IMR-90 (cell line): ENCODE data around the gene XRN2. TPM values are rescaled to one million over a fixed set of nuclear protein-coding genes. Genes with fewer than 3 reads are reported as not detected.

Experiments used
- ATAC-seq: fragments of 200-7000 bp; cut with Tn5 transposase; 2 replicates; pipeline ENCODE4 v1.9.1; 2020; ENCODE audit warnings: low read depth, mild to moderate bottlenecking, moderate library complexity
- BruUV-seq: library from RNA; stranded (reverse); fragments of 400-500 nt; replicated peaks from 2 replicates; lab custom pipeline; 2021; lab: Mats Ljungman, UMichigan
- CTCF ChIA-PET: fragments of 300-600 bp; formaldehyde crosslinking; extraction: SDS; loops from one replicate; lab custom pipeline; 2021; ENCODE audit warnings: antibody characterized with exemption; lab: Yijun Ruan, JAX
- POLR2A ChIA-PET: fragments of 300-600 bp; sonication (Branson Sonifier 250); formaldehyde crosslinking; loops from one replicate; lab custom pipeline; 2022; ENCODE audit warnings: antibody characterized with exemption; ENCODE audit not compliant: unreplicated experiment; lab: Charles Lee
- DNase-seq: peaks from one replicate; pipeline ENCODE4 v3.0.0; 2013
- H2AFZ ChIP-seq: replicated peaks from 2 replicates; pipeline ENCODE3; 2013; ENCODE audit warnings: low read length, mild to moderate bottlenecking; ENCODE audit not compliant: poor library complexity
- H2AK5ac ChIP-seq: 2 replicates; pipeline ENCODE4 v1.6.1; 2013; ENCODE audit warnings: low read depth, low read length, inconsistent platforms
- H2AK9ac ChIP-seq: replicated peaks from 2 replicates; pipeline ENCODE3; 2013; ENCODE audit warnings: mild to moderate bottlenecking, low read depth, low read length, moderate library complexity; ENCODE audit not compliant: poor library complexity
- H2BK120ac ChIP-seq: 2 replicates; pipeline ENCODE4 v1.6.1; 2013; ENCODE audit warnings: low read depth, low read length, inconsistent platforms
- H2BK15ac ChIP-seq: 3 replicates; pipeline ENCODE4 v1.6.1; 2013; ENCODE audit warnings: low read depth, low read length, inconsistent platforms
- H2BK20ac ChIP-seq: 2 replicates; pipeline ENCODE4 v1.6.1; 2013; ENCODE audit warnings: low read depth, mild to moderate bottlenecking, inconsistent platforms, low read length, moderate library complexity
- H2BK5ac ChIP-seq: 2 replicates; pipeline ENCODE4 v1.6.1; 2013; ENCODE audit warnings: mild to moderate bottlenecking, low read depth, low read length, inconsistent platforms; ENCODE audit not compliant: poor library complexity, severe bottlenecking
- H3K14ac ChIP-seq: replicated peaks from 2 replicates; pipeline ENCODE4 v1.6.1; 2013; ENCODE audit warnings: low read depth, low read length, inconsistent platforms
- H3K18ac ChIP-seq: 2 replicates; pipeline ENCODE4 v1.6.1; 2013; ENCODE audit warnings: low read depth, low read length, control low read depth
- H3K23ac ChIP-seq: 2 replicates; pipeline ENCODE4 v1.6.1; 2013; ENCODE audit warnings: low read depth, low read length, inconsistent platforms
- H3K27ac ChIP-seq: 2 replicates; pipeline ENCODE4 v1.5.1; 2013; ENCODE audit warnings: mild to moderate bottlenecking, control low read depth, low read length; ENCODE audit not compliant: insufficient read depth
- H3K27me3 ChIP-seq: 2 replicates; pipeline ENCODE4 v1.6.1; 2013; ENCODE audit warnings: low read length; ENCODE audit not compliant: control insufficient read depth, insufficient read depth
- H3K36me3 ChIP-seq: 2 replicates; pipeline ENCODE4 v1.6.1; 2013; ENCODE audit warnings: low read length, mixed read lengths; ENCODE audit not compliant: control insufficient read depth, insufficient read depth
- H3K4ac ChIP-seq: 2 replicates; pipeline ENCODE4 v1.6.1; 2013; ENCODE audit warnings: low read depth, low read length, inconsistent platforms
- H3K4me1 ChIP-seq: 2 replicates; pipeline ENCODE4 v1.6.1; 2013; ENCODE audit warnings: low read length, mixed read lengths; ENCODE audit not compliant: control insufficient read depth, insufficient read depth
- H3K4me2 ChIP-seq: 2 replicates; pipeline ENCODE4 v1.6.1; 2013; ENCODE audit warnings: low read depth, mild to moderate bottlenecking, control low read depth, low read length, moderate library complexity
- H3K4me3 ChIP-seq: 2 replicates; pipeline ENCODE4 v1.5.1; 2013; ENCODE audit warnings: low read depth, mild to moderate bottlenecking, control low read depth, low read length, moderate library complexity; ENCODE audit not compliant: insufficient read depth
- H3K56ac ChIP-seq: 2 replicates; pipeline ENCODE4 v1.6.1; 2013; ENCODE audit warnings: low read length, inconsistent platforms; ENCODE audit not compliant: insufficient read depth; ENCODE audit errors: extremely low read depth
- H3K79me1 ChIP-seq, 2 experiments: 2 replicates each; pipeline ENCODE4 v1.6.1; 2013; ENCODE audit warnings: low read length in 2 of 2, inconsistent platforms in 1 of 2, low read depth in 1 of 2
- H3K9ac ChIP-seq: 2 replicates; pipeline ENCODE4 v1.6.1; 2013; ENCODE audit warnings: low read depth, low read length, control low read depth
- H3K9me1 ChIP-seq: 2 replicates; pipeline ENCODE4 v1.6.1; 2013; ENCODE audit warnings: low read length, inconsistent platforms; ENCODE audit not compliant: insufficient read depth
- H3K9me3 ChIP-seq: 2 replicates; pipeline ENCODE4 v1.6.1; 2013; ENCODE audit warnings: low read length; ENCODE audit not compliant: control insufficient read depth, insufficient read depth
- H4K20me1 ChIP-seq: 2 replicates; pipeline ENCODE4 v1.6.1; 2013; ENCODE audit warnings: low read length, inconsistent platforms; ENCODE audit not compliant: insufficient read depth
- H4K5ac ChIP-seq: 2 replicates; pipeline ENCODE4 v1.6.1; 2013; ENCODE audit warnings: mild to moderate bottlenecking, low read depth, low read length, control low read depth
- H4K8ac ChIP-seq, 2 experiments: 2 replicates each; pipeline ENCODE4 v1.6.1; 2013; ENCODE audit warnings: low read depth in 2 of 2, low read length in 2 of 2, control low read depth in 1 of 2, inconsistent platforms in 1 of 2
- H4K91ac ChIP-seq: 2 replicates; pipeline ENCODE4 v1.6.1; 2013; ENCODE audit warnings: low read depth, low read length, inconsistent platforms; ENCODE audit not compliant: insufficient read depth
- BHLHE40 ChIP-seq: fragments of 150-350 bp; IDR thresholded peaks from 2 replicates; pipeline ENCODE4 v1.6.1; 2016; ENCODE audit warnings: mild to moderate bottlenecking, low read depth, low read length
- CEBPB ChIP-seq: IDR thresholded peaks from 2 replicates; pipeline ENCODE4 v1.6.1; 2012; ENCODE audit warnings: low read depth, low read length, improper control_type of control experiment
- CHD1 ChIP-seq: IDR thresholded peaks from 2 replicates; pipeline ENCODE4 v1.6.1; 2012; ENCODE audit warnings: low read depth, low read length, improper control_type of control experiment
- FOS ChIP-seq: fragments of 150-350 bp; IDR thresholded peaks from 2 replicates; pipeline ENCODE4 v1.6.1; 2016; ENCODE audit warnings: low read depth, low read length
- MAFK ChIP-seq: IDR thresholded peaks from 2 replicates; pipeline ENCODE4 v1.6.1; 2012; ENCODE audit warnings: low read depth, low read length, improper control_type of control experiment
- MAZ ChIP-seq: IDR thresholded peaks from 2 replicates; pipeline ENCODE4 v1.6.1; 2012; ENCODE audit warnings: low read depth, mild to moderate bottlenecking, low read length, improper control_type of control experiment, moderate library complexity, borderline replicate concordance
- MXI1 ChIP-seq: IDR thresholded peaks from 2 replicates; pipeline ENCODE4 v1.6.1; 2012; ENCODE audit warnings: low read depth, mild to moderate bottlenecking, low read length, moderate library complexity, borderline replicate concordance
- NFE2L2 ChIP-seq: fragments of 150-350 bp; IDR thresholded peaks from 2 replicates; pipeline ENCODE4 v1.6.1; 2016; ENCODE audit warnings: low read depth, mild to moderate bottlenecking, low read length
- POLR2A ChIP-seq: IDR thresholded peaks from 2 replicates; pipeline ENCODE4 v1.6.1; 2012; ENCODE audit warnings: mild to moderate bottlenecking, low read depth, low read length
- RAD21 ChIP-seq: IDR thresholded peaks from 2 replicates; pipeline ENCODE4 v1.6.1; 2012; ENCODE audit warnings: low read length, improper control_type of control experiment
- RCOR1 ChIP-seq: IDR thresholded peaks from 2 replicates; pipeline ENCODE4 v1.6.1; 2012; ENCODE audit warnings: mild to moderate bottlenecking, low read length, improper control_type of control experiment; ENCODE audit not compliant: insufficient replicate concordance
- RFX5 ChIP-seq: IDR thresholded peaks from 2 replicates; pipeline ENCODE4 v1.8.0; 2012; ENCODE audit warnings: low read depth, mild to moderate bottlenecking, low read length, moderate library complexity
- SMC3 ChIP-seq: fragments of 150-350 bp; IDR thresholded peaks from 2 replicates; pipeline ENCODE4 v1.6.1; 2016; ENCODE audit warnings: low read depth, mild to moderate bottlenecking, antibody characterized with exemption, low read length, moderate library complexity
- WGBS, 2 experiments: methylation state at CpG; one replicate each; pipeline versions ENCODE4 v1.1.5 to v1.1.7; 2013; ENCODE audit warnings: missing lambda C conversion rate in 2 of 2; ENCODE audit not compliant: insufficient read length in 1 of 2; ENCODE audit errors: extremely low coverage in 2 of 2; 5-methylcytosine and 5-hydroxymethylcytosine counted together
- dilution Hi-C: fragments of 300-500 bp; cut with HindIII; formaldehyde crosslinking; loops from one replicate; pipeline ENCODE4 v1.14.3; 2018; ENCODE audit warnings: low sequenced_read_pairs; ENCODE audit not compliant: unreplicated experiment
- in situ Hi-C: fragments of 300-500 bp; cut with MboI; formaldehyde crosslinking; loops from 3 replicates; pipeline ENCODE4 v1.14.3; 2019; ENCODE audit warnings: low sequenced_read_pairs, inconsistent platforms, mixed read lengths
- intact Hi-C: fragments of 100-400 bp; cut with micrococcal nuclease; formaldehyde crosslinking; loops from 2 replicates; pipeline ENCODE4 v1.10.0; 2022
- polyA plus RNA-seq, 3 experiments: library from polyadenylated mRNA; depleted of rRNA; stranded (reverse); fragments of >200 nt; gene quantifications; 2 replicates each; pipeline ENCODE4 v1.2.3, GENCODE V29; 2012; ENCODE audit warnings: low replicate concordance in 1 of 3
- total RNA-seq: library from RNA; depleted of rRNA; stranded (reverse); fragments of >200 nt; gene quantifications from 2 replicates; pipeline ENCODE4 v1.2.3, GENCODE V29; 2012
- TF ChIP-seq, protein P1 (sequence below): fragments of 150-350 bp; IDR thresholded peaks from 2 replicates; pipeline ENCODE4 v1.6.1; 2016; ENCODE audit warnings: low read depth, mild to moderate bottlenecking, low read length, moderate library complexity, borderline replicate concordance
- TF ChIP-seq, protein P2 (sequence below): conservative IDR thresholded peaks from 2 replicates; pipeline ENCODE4 v1.5.1; 2012; ENCODE audit warnings: mild to moderate bottlenecking, low read depth, low read length, improper control_type of control experiment
- TF ChIP-seq, protein P3 (sequence below): fragments of 150-350 bp; IDR thresholded peaks from 2 replicates; pipeline ENCODE4 v1.6.1; 2017; ENCODE audit warnings: mild to moderate bottlenecking, antibody characterized with exemption, low read length, low read depth

The XRN2 gene
- total and polyA plus RNA-seq, 2 of the 4 experiments (the other 2 are of a cell fraction) = 58.1 to 70.8 TPM

DNA sequence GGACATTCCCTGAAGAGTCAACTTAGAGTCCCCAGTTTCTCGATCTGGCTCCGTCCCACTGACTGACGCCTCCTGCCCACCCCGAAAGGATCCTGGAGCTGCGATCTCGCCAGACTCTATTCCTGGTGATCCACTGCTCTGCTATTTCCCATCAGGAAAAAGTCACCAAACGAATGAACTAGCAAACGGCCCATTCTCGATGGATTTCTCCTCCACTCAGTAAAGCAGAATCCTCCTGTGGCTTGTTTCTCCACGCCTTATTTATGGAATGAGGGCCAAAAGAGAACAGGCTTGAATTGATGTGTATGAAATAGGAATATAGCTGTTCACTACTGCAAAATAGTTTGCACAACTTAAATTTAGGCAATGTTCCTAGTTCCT lies 88.8 kb downstream of the XRN2 start:
- Histone ChIP-seq H3K79me1 (no peaks in the 10 kb centered on the region), H4K5ac (no peak overlapping the region), H3K36me3 (peaks cover 2% of the 10 kb centered on the region; the same call in 1 of the 2 replicates), H2BK20ac (no peak overlapping the region), H3K27ac (no peak overlapping the region), H4K91ac (no peak overlapping the region), H3K56ac (no peak overlapping the region), H4K20me1 (no peaks in the 10 kb centered on the region), H3K4me3 (no peak overlapping the region), H3K4me2 (no peak overlapping the region), H3K9ac (no peak overlapping the region), H3K9me3 (peaks cover 9% of the 10 kb centered on the region; the same call in 1 of the 2 replicates), H3K4me1 (peaks cover 4% of the 10 kb centered on the region; the same call in 1 of the 2 replicates), H2AK5ac (no peak overlapping the region), H3K23ac (peak overlapping the region; percentile 56; the same call in 1 of the 2 replicates), H4K8ac (no peak overlapping the region), H3K14ac (no peak overlapping the region), H2BK120ac (no peak overlapping the region), H3K4ac (no peak overlapping the region), H2AFZ (no peak overlapping the region), H2BK5ac (no peak overlapping the region), H3K9me1 (no peaks in the 10 kb centered on the region), H2AK9ac (no peak overlapping the region), H3K18ac (no peak overlapping the region), H2BK15ac (no peak overlapping the region), H3K27me3 (peaks cover 51% of the 10 kb centered on the region)
- dilution Hi-C loops (no loop called here), in situ Hi-C loops (no loop called here), intact Hi-C loops (loop anchor here (10.0 kb wide), 1 partner anchor 157 kb away; no protein-coding TSS in a partner anchor)
- DNase-seq (no peak), ATAC-seq (no peak)
- ChIA-PET POLR2A (no interaction called here), CTCF (no interaction called here)
- no TSS peak for BruUV-seq
- WGBS, 2 experiments = 67% methylated on average over 5 of the region's 10 CpGs; no CpG with 5 or more reads in 1 of the 2 experiments
- TF ChIP-seq FOS = no peak
- no peak for TF ChIP-seq MAZ
- TF ChIP-seq NFE2L2 = no peak
- TF ChIP-seq CEBPB = no peak
- TF ChIP-seq SMC3 = no peak
- TF ChIP-seq RFX5 = no peak
- TF ChIP-seq POLR2A = no peak
- no peak for TF ChIP-seq MAFK
- no peak for TF ChIP-seq RAD21
- TF ChIP-seq BHLHE40 = no peak
- TF ChIP-seq, protein P1, sequence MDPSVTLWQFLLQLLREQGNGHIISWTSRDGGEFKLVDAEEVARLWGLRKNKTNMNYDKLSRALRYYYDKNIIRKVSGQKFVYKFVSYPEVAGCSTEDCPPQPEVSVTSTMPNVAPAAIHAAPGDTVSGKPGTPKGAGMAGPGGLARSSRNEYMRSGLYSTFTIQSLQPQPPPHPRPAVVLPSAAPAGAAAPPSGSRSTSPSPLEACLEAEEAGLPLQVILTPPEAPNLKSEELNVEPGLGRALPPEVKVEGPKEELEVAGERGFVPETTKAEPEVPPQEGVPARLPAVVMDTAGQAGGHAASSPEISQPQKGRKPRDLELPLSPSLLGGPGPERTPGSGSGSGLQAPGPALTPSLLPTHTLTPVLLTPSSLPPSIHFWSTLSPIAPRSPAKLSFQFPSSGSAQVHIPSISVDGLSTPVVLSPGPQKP = no peak
- TF ChIP-seq, protein P2, sequence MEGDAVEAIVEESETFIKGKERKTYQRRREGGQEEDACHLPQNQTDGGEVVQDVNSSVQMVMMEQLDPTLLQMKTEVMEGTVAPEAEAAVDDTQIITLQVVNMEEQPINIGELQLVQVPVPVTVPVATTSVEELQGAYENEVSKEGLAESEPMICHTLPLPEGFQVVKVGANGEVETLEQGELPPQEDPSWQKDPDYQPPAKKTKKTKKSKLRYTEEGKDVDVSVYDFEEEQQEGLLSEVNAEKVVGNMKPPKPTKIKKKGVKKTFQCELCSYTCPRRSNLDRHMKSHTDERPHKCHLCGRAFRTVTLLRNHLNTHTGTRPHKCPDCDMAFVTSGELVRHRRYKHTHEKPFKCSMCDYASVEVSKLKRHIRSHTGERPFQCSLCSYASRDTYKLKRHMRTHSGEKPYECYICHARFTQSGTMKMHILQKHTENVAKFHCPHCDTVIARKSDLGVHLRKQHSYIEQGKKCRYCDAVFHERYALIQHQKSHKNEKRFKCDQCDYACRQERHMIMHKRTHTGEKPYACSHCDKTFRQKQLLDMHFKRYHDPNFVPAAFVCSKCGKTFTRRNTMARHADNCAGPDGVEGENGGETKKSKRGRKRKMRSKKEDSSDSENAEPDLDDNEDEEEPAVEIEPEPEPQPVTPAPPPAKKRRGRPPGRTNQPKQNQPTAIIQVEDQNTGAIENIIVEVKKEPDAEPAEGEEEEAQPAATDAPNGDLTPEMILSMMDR = no peak
- TF ChIP-seq, protein P3, sequence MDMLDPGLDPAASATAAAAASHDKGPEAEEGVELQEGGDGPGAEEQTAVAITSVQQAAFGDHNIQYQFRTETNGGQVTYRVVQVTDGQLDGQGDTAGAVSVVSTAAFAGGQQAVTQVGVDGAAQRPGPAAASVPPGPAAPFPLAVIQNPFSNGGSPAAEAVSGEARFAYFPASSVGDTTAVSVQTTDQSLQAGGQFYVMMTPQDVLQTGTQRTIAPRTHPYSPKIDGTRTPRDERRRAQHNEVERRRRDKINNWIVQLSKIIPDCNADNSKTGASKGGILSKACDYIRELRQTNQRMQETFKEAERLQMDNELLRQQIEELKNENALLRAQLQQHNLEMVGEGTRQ = no peak
- TF ChIP-seq CHD1 = no peak
- TF ChIP-seq MXI1 = no peak
- no peak for TF ChIP-seq RCOR1
